ENCODE data around the gene HTRA2.

Gene HTRA2

DNA sequence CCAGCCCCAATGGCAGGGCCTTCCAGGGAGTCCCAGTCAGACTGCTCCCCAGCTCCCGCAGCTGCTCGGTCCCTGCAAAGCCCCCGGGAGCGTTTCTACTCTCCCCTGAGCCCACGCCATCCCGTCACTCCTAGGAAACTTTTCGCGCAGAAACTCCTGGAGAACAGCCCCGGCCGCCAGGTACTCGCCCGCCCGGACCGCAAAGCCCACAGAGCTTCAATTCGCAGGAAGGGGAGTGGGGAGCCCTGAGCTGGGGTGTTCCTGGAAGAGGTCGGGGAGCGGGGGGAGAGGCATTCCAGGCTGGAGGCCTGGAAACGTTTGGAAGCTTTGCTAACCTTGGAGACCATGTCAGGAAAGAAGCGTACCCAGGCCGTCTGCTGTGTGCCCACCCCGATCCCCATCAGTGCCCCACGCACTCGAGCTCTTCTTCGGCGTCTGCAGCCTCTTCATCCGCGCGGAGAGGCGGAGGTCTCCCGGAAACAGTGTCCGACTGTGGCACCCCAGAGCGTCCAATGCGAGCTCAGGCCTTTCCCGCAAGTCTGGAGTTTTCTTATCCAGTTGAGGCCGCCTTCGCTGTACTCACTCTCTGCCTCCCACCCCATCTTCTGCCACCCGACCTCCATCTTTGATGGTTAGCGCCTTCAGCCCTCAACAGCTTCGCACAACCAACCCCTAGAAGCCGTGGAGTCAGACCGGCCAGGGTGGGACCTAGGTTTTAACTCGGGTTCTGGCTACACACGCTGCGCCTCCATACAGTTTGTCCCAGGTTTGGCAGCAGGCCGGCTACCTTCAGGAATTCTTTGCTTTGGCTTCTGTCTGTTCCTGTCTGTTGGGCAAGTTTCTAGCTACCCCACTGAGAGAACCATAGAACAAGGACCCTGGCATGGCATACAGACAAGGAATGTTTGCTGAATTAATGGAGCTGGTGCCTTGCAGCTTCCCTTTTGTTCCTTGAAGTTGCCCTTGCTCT is 25.9 kb upstream of the HTRA2 start:
- H3K27me3 Mint-ChIP-seq = peaks cover 31% of the 10 kb centered on the region
- peaks cover 26% of the 10 kb centered on the region for H3K36me3 Mint-ChIP-seq (ENCODE audit: insufficient read depth)
- no peaks in the 10 kb centered on the region for H3K9me3 Mint-ChIP-seq
- ATAC-seq (replicated peaks; ENCODE audit: extremely low read depth, poor library complexity, severe bottlenecking) (no peak), DNase-seq (ENCODE audit: low spot score in 2 of 2) (no peak)
- peak overlapping the region; percentile 44 for H3K4me3 Mint-ChIP-seq
- H3K4me1 Mint-ChIP-seq = peaks cover 66% of the 10 kb centered on the region
- H3K27ac Mint-ChIP-seq (ENCODE audit: low read depth) = peak overlapping the region; percentile 16

DNA sequence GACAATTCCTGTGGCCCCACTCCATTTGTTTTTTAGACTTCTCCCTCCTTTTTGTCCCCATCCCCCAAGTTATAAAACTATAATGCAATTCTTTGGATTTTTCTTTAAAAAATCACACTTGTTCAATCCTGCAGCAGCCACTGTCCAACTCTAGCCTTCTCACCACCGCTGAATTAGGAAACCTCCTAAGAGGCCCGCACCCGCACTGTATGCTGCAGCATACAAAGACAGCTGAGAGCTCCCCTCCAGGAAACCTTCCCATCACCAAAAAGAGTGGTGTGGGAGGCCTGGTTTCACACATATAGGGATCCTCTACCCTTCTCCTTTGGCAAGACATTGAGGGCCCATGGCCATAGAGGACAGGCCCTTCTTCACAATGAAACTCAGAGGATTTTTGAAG is 25.1 kb upstream of the HTRA2 start:
- peaks cover 25% of the 10 kb centered on the region for H3K27me3 Mint-ChIP-seq
- peaks cover 26% of the 10 kb centered on the region for H3K36me3 Mint-ChIP-seq (ENCODE audit: insufficient read depth)
- peak overlapping the region; percentile 16 for H3K27ac Mint-ChIP-seq (ENCODE audit: low read depth)
- DNase-seq (ENCODE audit: low spot score in 2 of 2) (no peak), ATAC-seq (replicated peaks; ENCODE audit: extremely low read depth, poor library complexity, severe bottlenecking) (no peak)
- H3K4me1 Mint-ChIP-seq = peaks cover 61% of the 10 kb centered on the region
- H3K4me3 Mint-ChIP-seq = peak overlapping the region; percentile 44
- H3K9me3 Mint-ChIP-seq = no peaks in the 10 kb centered on the region

DNA sequence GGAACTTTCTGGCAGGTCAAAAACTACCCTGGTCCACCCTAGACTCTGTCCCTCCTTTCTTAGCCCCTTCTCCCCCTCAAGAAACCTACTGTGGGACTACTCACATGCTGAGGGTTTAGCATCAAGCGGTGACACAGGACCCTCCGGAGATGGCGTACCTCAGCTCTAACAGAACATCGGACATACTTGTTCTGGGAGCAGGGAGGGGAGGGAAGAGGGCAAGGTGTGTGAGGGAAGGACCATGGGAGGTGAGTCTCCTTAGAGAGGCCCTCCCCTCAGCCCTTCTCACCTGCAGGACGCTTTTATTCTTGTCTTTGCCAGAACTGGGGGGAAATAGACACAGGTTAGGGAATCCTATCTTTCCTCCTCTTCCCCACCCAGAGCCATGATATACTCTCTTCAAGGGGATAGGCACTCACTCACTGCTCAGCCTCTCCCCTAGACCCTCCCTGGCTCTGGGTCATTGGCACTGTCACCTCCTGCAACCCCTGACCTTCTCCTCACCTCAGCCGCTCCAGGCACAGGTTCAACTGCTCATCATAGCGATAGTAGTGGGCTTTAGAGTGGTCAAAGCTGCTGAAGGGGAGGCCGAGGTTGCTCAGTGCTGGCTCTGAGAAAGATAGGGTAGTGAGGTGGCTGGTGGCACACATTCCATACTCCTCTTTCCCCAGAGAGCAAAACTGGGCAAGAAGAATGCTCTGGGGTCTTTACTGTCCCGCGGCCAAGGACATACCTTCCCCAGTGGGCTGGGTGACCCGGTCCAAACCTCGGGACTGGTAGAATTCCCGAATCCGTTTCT is 24.1 kb upstream of the HTRA2 start:
- H3K27me3 Mint-ChIP-seq = peaks cover 31% of the 10 kb centered on the region
- no peak overlapping the region for H3K4me3 Mint-ChIP-seq
- DNase-seq (ENCODE audit: low spot score in 2 of 2) (no peak), ATAC-seq (replicated peaks; ENCODE audit: extremely low read depth, poor library complexity, severe bottlenecking) (no peak)
- no peak overlapping the region for H3K27ac Mint-ChIP-seq (ENCODE audit: low read depth)
- no peaks in the 10 kb centered on the region for H3K9me3 Mint-ChIP-seq
- peaks cover 61% of the 10 kb centered on the region for H3K4me1 Mint-ChIP-seq
- peaks cover 26% of the 10 kb centered on the region for H3K36me3 Mint-ChIP-seq (ENCODE audit: insufficient read depth)

- ATAC-seq (replicated peaks; ENCODE audit: extremely low read depth, poor library complexity, severe bottlenecking) (peak; percentile 94), DNase-seq (ENCODE audit: low spot score in 2 of 2) (peak; percentile 97 to 100)
- peak within 1 kb of the TSS; percentile 91 for H3K4me3 Mint-ChIP-seq
- no peaks in the 10 kb centered on the region for H3K9me3 Mint-ChIP-seq
- H3K27ac Mint-ChIP-seq (ENCODE audit: low read depth) = peak within 1 kb of the TSS; percentile 99
- peaks cover 34% of the 10 kb centered on the region for H3K27me3 Mint-ChIP-seq
- H3K4me1 Mint-ChIP-seq = peaks cover 51% of the 10 kb centered on the region
- H3K36me3 Mint-ChIP-seq (ENCODE audit: insufficient read depth) = peaks cover 24% of the 10 kb centered on the region
Observed at GRCh38 chr2:74507145-74507925, 22.4 kb upstream of the HTRA2 start, which contains the start of gene PCGF1. TSS of gene PCGF1 (minus strand) at chr2:74507695. CDS start at chr2:74507668, 27 bp downstream.

DNA sequence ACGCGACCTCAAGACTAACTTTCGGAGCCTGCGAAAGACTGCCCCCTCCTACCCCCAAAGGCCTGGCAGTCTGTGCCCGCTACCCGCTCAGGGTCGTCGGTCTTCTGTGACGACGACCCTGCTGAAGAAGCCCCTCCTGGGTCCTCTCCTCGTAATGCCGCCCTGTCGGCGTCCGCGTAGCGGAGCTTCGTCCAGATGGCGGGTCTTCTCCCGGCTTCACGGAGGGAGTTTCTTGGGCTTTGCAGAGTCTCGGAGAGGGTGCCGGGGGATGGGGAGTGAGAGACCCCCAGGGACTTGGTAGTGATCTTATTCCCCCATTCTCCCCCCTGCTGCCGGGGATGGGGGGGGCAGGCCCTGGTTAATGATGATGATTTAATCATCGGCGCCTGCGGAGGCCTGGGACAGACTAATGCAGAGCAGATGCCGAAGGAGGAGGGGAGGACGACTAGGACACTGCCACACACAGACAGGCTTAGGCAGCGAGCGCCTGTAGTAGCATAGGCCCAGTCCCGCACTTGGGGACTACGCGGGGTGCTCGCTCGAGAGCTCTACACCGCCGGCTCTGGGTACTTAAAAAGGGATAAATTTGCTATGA is 21.7 kb upstream of the HTRA2 start:
- H3K4me1 Mint-ChIP-seq = peaks cover 45% of the 10 kb centered on the region
- peak overlapping the region; percentile 91 for H3K4me3 Mint-ChIP-seq
- ATAC-seq (replicated peaks; ENCODE audit: extremely low read depth, poor library complexity, severe bottlenecking) (peak; percentile 7), DNase-seq (ENCODE audit: low spot score in 2 of 2) (no peak)
- peaks cover 40% of the 10 kb centered on the region for H3K27me3 Mint-ChIP-seq
- H3K9me3 Mint-ChIP-seq = no peaks in the 10 kb centered on the region
- peak overlapping the region; percentile 99 for H3K27ac Mint-ChIP-seq (ENCODE audit: low read depth)
- H3K36me3 Mint-ChIP-seq (ENCODE audit: insufficient read depth) = peaks cover 24% of the 10 kb centered on the region

GRCh38 chr2:74510272-74510671 is 19.5 kb upstream of the HTRA2 start:
- Mint-ChIP-seq H3K4me1 (peaks cover 30% of the 10 kb centered on the region), H3K9me3 (no peaks in the 10 kb centered on the region), H3K27ac (ENCODE audit: low read depth) (no peak overlapping the region), H3K27me3 (peaks cover 40% of the 10 kb centered on the region), H3K4me3 (no peak overlapping the region), H3K36me3 (ENCODE audit: insufficient read depth) (peaks cover 24% of the 10 kb centered on the region)
- DNase-seq (ENCODE audit: low spot score in 2 of 2) (no peak), ATAC-seq (replicated peaks; ENCODE audit: extremely low read depth, poor library complexity, severe bottlenecking) (no peak)

DNA sequence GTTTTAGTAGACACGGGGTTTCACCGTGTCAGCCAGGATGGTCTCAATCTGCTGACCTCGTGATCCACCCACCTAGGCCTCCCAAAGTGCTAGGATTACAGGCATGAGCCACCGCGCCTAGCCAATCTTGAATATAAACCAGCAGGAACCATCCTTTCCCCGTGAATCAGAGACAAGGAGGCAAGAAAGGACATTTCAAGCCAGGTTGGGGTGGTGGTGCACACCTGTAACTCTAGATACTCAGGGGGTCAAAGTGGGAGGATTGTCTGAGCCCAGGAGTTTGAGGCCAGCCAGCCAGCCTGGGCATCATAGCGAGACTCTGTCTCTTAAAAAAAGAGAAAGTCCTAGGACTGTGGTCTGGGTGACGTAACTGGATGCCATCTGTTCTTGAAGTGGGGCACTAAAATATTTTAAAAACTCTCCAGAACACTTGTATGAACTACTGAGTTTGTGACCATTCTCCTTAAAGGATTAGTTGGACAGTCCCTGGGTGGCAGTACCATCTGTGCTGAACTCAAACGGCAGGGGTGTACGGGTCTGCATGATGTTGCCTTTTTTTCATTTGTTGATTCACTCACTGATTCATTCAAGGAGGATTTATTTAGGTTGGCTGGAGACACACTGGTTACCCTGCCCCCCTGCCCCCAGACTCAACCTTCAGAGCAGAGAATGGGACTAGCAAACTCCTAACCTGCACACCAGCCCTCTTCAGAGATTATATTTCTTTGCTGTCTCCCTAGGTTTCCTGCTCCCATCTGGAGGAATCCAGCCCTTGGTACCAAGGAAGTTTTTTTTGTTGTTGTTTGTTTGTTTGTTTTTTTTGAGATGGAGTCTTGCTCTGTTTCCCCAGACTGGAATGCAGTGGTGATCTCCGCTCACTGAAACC is 18.4 kb upstream of the HTRA2 start:
- H3K4me3 Mint-ChIP-seq = no peak overlapping the region
- no peak for DNase-seq (ENCODE audit: low spot score in 2 of 2)
- peaks cover 48% of the 10 kb centered on the region for H3K27me3 Mint-ChIP-seq
- peaks cover 32% of the 10 kb centered on the region for H3K4me1 Mint-ChIP-seq
- H3K9me3 Mint-ChIP-seq = no peaks in the 10 kb centered on the region
- H3K36me3 Mint-ChIP-seq (ENCODE audit: insufficient read depth) = peaks cover 25% of the 10 kb centered on the region
- no peak for ATAC-seq (replicated peaks; ENCODE audit: extremely low read depth, poor library complexity, severe bottlenecking)
- H3K27ac Mint-ChIP-seq (ENCODE audit: low read depth) = no peak overlapping the region

DNA sequence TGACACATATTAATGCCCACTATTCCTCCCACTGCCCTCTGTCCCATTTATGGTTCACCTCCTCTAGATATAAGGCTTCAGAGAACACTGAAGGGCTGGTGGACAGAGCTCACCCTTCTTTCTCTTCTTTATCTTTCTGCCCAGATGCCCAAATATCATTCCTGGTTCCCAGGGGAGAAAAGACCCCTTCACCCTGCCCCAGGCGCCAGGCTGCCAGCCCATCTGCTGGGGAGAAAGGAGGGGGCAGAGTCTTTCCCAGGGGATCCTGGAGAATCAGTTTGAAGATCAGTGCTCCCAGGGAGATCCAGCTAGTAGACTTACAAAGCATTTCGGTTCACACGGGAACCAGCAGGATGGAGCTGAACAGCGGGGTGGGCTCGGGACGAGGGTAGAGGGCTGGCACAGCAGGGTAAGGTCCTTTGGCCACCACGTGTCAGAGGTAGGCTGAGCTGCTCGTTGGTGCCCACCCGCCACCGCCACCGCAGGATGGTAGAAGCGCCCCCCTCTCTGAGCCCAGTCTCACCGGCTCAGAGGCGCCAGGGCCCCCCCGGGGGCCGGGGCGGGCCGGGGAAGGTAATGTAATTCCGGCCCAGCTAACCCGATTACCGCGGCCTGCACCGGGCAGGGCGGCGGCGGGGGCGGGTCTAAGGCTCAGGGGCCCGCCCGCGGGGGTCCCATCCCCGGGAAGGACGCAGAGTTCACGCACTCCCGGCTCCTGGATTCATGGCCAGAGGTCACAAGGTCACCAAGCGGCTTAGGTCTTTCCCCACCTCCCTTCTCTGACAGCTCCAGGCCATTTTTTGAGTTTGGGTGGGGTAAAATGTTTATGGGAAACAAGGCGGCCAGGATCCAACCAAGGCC is 16.8 kb upstream of the HTRA2 start:
- Mint-ChIP-seq H3K4me3 (peak overlapping the region; percentile 25), H3K36me3 (ENCODE audit: insufficient read depth) (peaks cover 11% of the 10 kb centered on the region), H3K4me1 (peaks cover 16% of the 10 kb centered on the region), H3K27ac (ENCODE audit: low read depth) (no peak overlapping the region), H3K9me3 (no peaks in the 10 kb centered on the region), H3K27me3 (peaks cover 64% of the 10 kb centered on the region)
- DNase-seq (ENCODE audit: low spot score in 2 of 2) (no peak), ATAC-seq (replicated peaks; ENCODE audit: extremely low read depth, poor library complexity, severe bottlenecking) (no peak)

DNA sequence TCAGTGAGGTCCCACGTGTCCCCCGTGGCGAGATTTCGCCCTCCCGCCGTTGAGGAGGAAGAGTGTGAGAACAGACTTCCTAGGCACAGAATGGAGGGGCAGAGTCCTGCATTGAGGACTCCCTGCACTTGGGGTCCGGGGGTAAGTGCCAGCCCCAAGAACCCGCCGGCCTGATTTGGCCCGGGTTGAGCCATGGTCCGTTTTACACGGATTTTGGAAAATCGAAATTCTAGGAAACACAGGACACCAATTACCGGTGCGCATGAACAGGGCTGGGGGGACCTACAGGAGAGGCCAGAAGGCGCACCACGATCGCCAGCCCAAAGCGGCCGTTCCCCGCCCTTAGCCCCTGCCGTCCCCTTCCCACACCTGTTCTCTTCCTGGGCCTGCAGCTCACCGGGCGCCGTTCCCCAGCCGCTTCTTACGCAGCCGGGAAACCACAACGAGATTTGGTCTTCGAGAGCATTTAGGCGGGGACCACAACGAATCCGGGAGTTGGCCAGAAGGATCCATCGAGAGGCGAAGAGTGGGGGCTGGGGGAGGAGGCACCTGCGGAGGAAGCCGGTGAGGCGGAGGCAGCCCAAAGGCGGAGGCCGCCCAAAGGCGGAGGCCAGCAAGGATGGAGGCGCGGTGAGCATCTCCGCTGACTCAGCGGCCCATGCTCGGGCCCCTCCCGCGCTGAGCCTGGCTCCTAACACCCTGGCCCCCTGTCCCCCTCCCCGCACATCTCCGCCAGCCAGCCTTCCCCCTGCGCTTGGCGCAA is 15.9 kb upstream of the HTRA2 start:
- ATAC-seq (replicated peaks; ENCODE audit: extremely low read depth, poor library complexity, severe bottlenecking) = no peak
- peaks cover 8% of the 10 kb centered on the region for H3K4me1 Mint-ChIP-seq
- peak overlapping the region; percentile 25 for H3K4me3 Mint-ChIP-seq
- no peaks in the 10 kb centered on the region for H3K9me3 Mint-ChIP-seq
- DNase-seq (ENCODE audit: low spot score in 2 of 2) = no peak
- H3K27me3 Mint-ChIP-seq = peaks cover 72% of the 10 kb centered on the region
- H3K36me3 Mint-ChIP-seq (ENCODE audit: insufficient read depth) = peaks cover 11% of the 10 kb centered on the region
- no peak overlapping the region for H3K27ac Mint-ChIP-seq (ENCODE audit: low read depth)

Measured in central memory CD8-positive, alpha-beta T cell (primary cell).